K562 (cell line): ENCODE measurements around the gene SLC34A1. TPM values are rescaled to one million over a fixed set of nuclear protein-coding genes. Genes with fewer than 3 reads are reported as not detected.
A peak's percentile ranks its signal among the peaks of the same experiment; 100 is the strongest.

Source experiments
- ATAC-seq: fragments of 200-7000 bp; cut with Tn5 transposase; 3 replicates; pipeline ENCODE4 v1.9.1; 2020; ENCODE audit warnings: moderate library complexity
- BruUV-seq: library from RNA; stranded (reverse); fragments of 400-500 nt; replicated peaks from 2 replicates; lab custom pipeline; 2021; lab: Mats Ljungman, UMichigan
- CTCF ChIA-PET: fragments of 300-600 bp; formaldehyde crosslinking; extraction: SDS; loops from one replicate; lab custom pipeline; 2021; ENCODE audit warnings: low intra/inter-chr PET ratio; lab: Yijun Ruan, JAX
- POLR2A ChIA-PET: fragments of 300-600, 350-650 bp; sonication (Branson Sonifier 250); formaldehyde crosslinking; extraction: SDS; loops from one replicate; lab custom pipeline; 2021; ENCODE audit warnings: antibody characterized with exemption, inconsistent platforms; lab: Yijun Ruan, JAX
- DNase-seq, 4 experiments: peaks; one replicate each; pipeline versions ENCODE4 v3.0.0 to v3.0.0-alpha.2; 2011 to 2018; ENCODE audit warnings: low spot score in 3 of 4, mixed read lengths in 3 of 4; ENCODE audit errors: extremely low read depth in 1 of 4
- FAIRE-seq: peaks from 2 replicates; lab custom pipeline; 2011; peaks lifted over from hg19 to GRCh38; lab: Jason Lieb, UNC
- H2AFZ ChIP-seq: 2 replicates; pipeline ENCODE4 v1.6.0; 2011; ENCODE audit warnings: low read depth, low read length, control low read depth, inconsistent platforms
- H3K27ac ChIP-seq: fragments of 200-600 bp; 3 replicates; pipeline ENCODE4 v1.8.0; 2011; ENCODE audit warnings: low read depth, mild to moderate bottlenecking, control low read depth, inconsistent platforms, low read length, moderate library complexity, mixed read lengths; ENCODE audit errors: extremely low read depth
- H3K27me3 ChIP-seq, 2 experiments: fragments of 300-600 bp in 1 of 2; 2 replicates in 1 of 2; 3 replicates in 1 of 2; pipeline versions ENCODE4 v1.6.0 to v1.8.0; 2011; ENCODE audit warnings: inconsistent platforms in 2 of 2, low read length in 2 of 2, mild to moderate bottlenecking in 1 of 2, mixed read lengths in 1 of 2, moderate library complexity in 1 of 2; ENCODE audit not compliant: control insufficient read depth in 2 of 2, insufficient read depth in 2 of 2
- H3K36me3 ChIP-seq: fragments of 300-600 bp; 3 replicates; pipeline ENCODE4 v1.8.0; 2011; ENCODE audit warnings: mild to moderate bottlenecking, low read length, inconsistent platforms; ENCODE audit not compliant: control insufficient read depth, insufficient read depth
- H3K4me1 ChIP-seq, 2 experiments: fragments of 200-600 bp in 1 of 2; replicated peaks in 1 of 2; 2 replicates in 1 of 2; 3 replicates in 1 of 2; pipeline versions ENCODE4 v1.5.1 to v1.8.0; 2011; ENCODE audit warnings: inconsistent platforms in 2 of 2, low read length in 2 of 2, mild to moderate bottlenecking in 1 of 2, mixed read lengths in 1 of 2, moderate library complexity in 1 of 2; ENCODE audit not compliant: control insufficient read depth in 2 of 2, insufficient read depth in 2 of 2
- H3K4me2 ChIP-seq: 2 replicates; pipeline ENCODE4 v1.6.1; 2011; ENCODE audit warnings: low read length, control low read depth, inconsistent platforms, mixed read lengths; ENCODE audit not compliant: insufficient read depth
- H3K4me3 ChIP-seq: fragments of 200-600 bp; sonication (generic), shearing (Covaris generic); 2 replicates; pipeline ENCODE4 v1.5.1; 2016; ENCODE audit warnings: control low read depth, inconsistent platforms
- H3K79me2 ChIP-seq: fragments of 200-600 bp; 3 replicates; pipeline ENCODE4 v1.8.0; 2011; ENCODE audit warnings: low read length, inconsistent platforms; ENCODE audit not compliant: control insufficient read depth, insufficient read depth
- H3K9ac ChIP-seq, 2 experiments: 2 replicates each; pipeline versions ENCODE4 v1.6.0 to v1.6.1; 2011; ENCODE audit warnings: low read depth in 2 of 2, low read length in 2 of 2, control low read depth in 1 of 2, inconsistent platforms in 1 of 2, mild to moderate bottlenecking in 1 of 2, mixed read lengths in 1 of 2; ENCODE audit not compliant: insufficient read depth in 1 of 2
- H3K9me1 ChIP-seq: one replicate; pipeline ENCODE4 v1.6.0; 2011; ENCODE audit warnings: inconsistent platforms, mild to moderate bottlenecking, low read length, moderate library complexity; ENCODE audit not compliant: control insufficient read depth, insufficient read depth
- H3K9me3 ChIP-seq: replicated peaks from 2 replicates; pipeline ENCODE4 v1.5.1; 2011; ENCODE audit warnings: low read depth, low read length, inconsistent platforms; ENCODE audit not compliant: control insufficient read depth, insufficient read depth
- H4K20me1 ChIP-seq: replicated peaks from 2 replicates; pipeline ENCODE4 v1.6.1; 2011; ENCODE audit warnings: low read length, inconsistent platforms, mixed read lengths; ENCODE audit not compliant: control insufficient read depth, insufficient read depth
- RBM25 ChIP-seq: fragments of 200-400 bp; formaldehyde crosslinking; IDR thresholded peaks from 2 replicates; pipeline ENCODE4 v1.6.1; 2018; ENCODE audit warnings: low read length, low read depth, moderate library complexity; ENCODE audit not compliant: severe bottlenecking
- SRSF9 ChIP-seq: fragments of 200-400 bp; formaldehyde crosslinking; IDR thresholded peaks from 2 replicates; pipeline ENCODE4 v1.6.1; 2017; ENCODE audit warnings: low read depth, low read length, borderline replicate concordance
- ZBTB1 ChIP-seq: sonication (generic); formaldehyde crosslinking; IDR thresholded peaks from 2 replicates; pipeline ENCODE4 v1.8.1; 2023; ENCODE audit warnings: missing genetic modification reagents, low read depth, mild to moderate bottlenecking, borderline replicate concordance
- ZNF121 ChIP-seq: sonication (generic); formaldehyde crosslinking; conservative IDR thresholded peaks from 2 replicates; pipeline ENCODE4 v1.8.0; 2022; ENCODE audit warnings: missing genetic modification reagents
- ZNF143 ChIP-seq: sonication (generic); formaldehyde crosslinking; IDR thresholded peaks from 2 replicates; pipeline ENCODE4 v1.9.0; 2022; ENCODE audit warnings: mild to moderate bottlenecking, missing genetic modification reagents
- WGBS: fragments of 100-300 bp; shearing (Covaris generic); methylation state at CpG from one replicate; pipeline ENCODE4 v1.1.6; 2016; ENCODE audit warnings: low coverage, mixed read lengths; ENCODE audit not compliant: insufficient coverage; ENCODE audit errors: missing lambda C conversion rate; 5-methylcytosine and 5-hydroxymethylcytosine counted together
- in situ Hi-C: fragments of 300-500 bp; cut with MboI; formaldehyde crosslinking; loops from 4 replicates; pipeline ENCODE4 v1.15.0; 2018; ENCODE audit warnings: inconsistent platforms, mixed read lengths
- intact Hi-C: fragments of 100-400 bp; cut with micrococcal nuclease; formaldehyde crosslinking; loops from 2 replicates; pipeline ENCODE4 v1.14.2; 2022
- polyA plus RNA-seq, 8 experiments: library from polyadenylated mRNA; depleted of rRNA in 4 of 8; stranded (reverse) in 5 of 8; unstranded in 3 of 8; fragments of >200 nt; fragmentation: Nextera tagmentation in 2 of 8; fragmentation: Illumina TruSeq in 1 of 8; extraction: Ambion mirVana in 2 of 8; extraction: Trizol in 1 of 8; gene quantifications; 2 replicates each; pipeline versions ENCODE4 v1.2.1 to v1.2.3, GENCODE V29; 2011 to 2014; ENCODE audit warnings: inconsistent platforms in 1 of 8, missing spikeins in 1 of 8
- total RNA-seq, 7 experiments: library from RNA; depleted of rRNA in 6 of 7; stranded (reverse); fragments of >200 nt in 6 of 7; fragmentation: Illumina TruSeq in 2 of 7; extraction: Trizol in 2 of 7; gene quantifications; 2 replicates each; pipeline versions ENCODE4 v1.2.1 to v1.2.3, GENCODE V29; 2011 to 2021; ENCODE audit warnings: low replicate concordance in 1 of 7
- TF ChIP-seq, protein P1 (sequence below): sonication (generic); formaldehyde crosslinking; IDR thresholded peaks from 2 replicates; pipeline ENCODE4 v1.8.1; 2022; ENCODE audit warnings: missing genetic modification reagents

Gene SLC34A1
- total and polyA plus RNA-seq, 9 of the 15 experiments (the other 6 are each of a cell fraction or from before 2014, with no cell fraction given): not detected

DNA sequence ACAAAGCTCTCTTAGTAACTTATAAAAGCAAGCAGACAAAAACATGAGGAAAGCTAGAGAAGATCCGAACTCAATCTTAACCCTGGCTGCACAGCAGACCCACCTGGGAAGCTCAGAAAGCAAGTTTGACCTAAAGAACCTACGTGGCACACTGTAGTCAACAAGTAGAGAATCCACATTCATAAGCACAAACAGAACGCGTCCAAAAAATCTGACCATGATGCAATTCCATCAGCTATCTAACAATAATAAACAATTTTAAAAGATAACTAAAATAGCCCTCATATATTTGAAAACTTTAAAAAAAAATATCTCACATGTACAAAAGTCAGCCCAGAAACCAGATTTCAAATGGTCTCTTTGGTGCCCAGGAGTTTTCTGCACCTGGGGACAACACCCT, 37.4 kb upstream of the SLC34A1 start:
- 68% methylated on average over 4 of the region's 4 CpGs for WGBS
- Histone ChIP-seq H3K4me3 (no peak overlapping the region), H3K9me1 (no peaks in the 10 kb centered on the region), H3K9ac (peak overlapping the region in 1 of 2 experiments; percentile 60; a peak in 1 of 4 replicates), H3K4me1 (peaks cover 14 to 15% of the 10 kb centered on the region in 2 experiments; a peak in 4 of 5 replicates), H2AFZ (no peak overlapping the region), H4K20me1 (no peaks in the 10 kb centered on the region), H3K36me3 (peaks cover 62% of the 10 kb centered on the region), H3K4me2 (no peak overlapping the region), H3K79me2 (peaks cover 80% of the 10 kb centered on the region), H3K9me3 (no peaks in the 10 kb centered on the region), H3K27me3 (no peaks in the 10 kb centered on the region), H3K27ac (no peak overlapping the region)
- no peak for FAIRE-seq
- no TSS peak for BruUV-seq
- in situ Hi-C loops (no loop called here), intact Hi-C loops (no loop called here)
- TF ChIP-seq ZNF143 (CRISPR knock-in tag): no peak
- ChIA-PET CTCF (interaction anchor here (0.6 kb wide), 1 partner anchor 44 kb away, joined by 3 read pairs; no protein-coding TSS in a partner anchor), POLR2A (interaction anchor here (1.0 to 1.1 kb wide), 3 partner anchors 13 to 91 kb away, joined by 3 to 7 read pairs (median 6); no protein-coding TSS in a partner anchor)
- DNase-seq: no peak
- ATAC-seq: no peak

DNA sequence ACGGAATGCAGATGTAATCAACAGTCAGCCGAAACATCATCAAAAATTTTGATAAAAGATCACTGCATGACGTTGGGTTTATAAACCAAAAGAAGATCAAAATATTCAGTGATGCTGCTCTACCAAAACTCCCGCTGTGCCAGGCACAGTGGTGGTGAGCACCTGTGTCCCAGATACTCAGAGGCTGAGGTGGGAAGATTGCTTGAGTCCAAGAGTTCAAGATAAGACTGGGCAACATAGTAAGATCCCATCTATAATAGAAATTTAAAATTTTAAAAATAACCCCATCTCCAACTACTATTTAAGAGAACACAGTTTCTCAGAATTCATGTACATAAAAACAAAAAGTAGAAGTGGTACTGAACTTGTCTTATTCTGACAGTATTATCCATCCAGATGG, 36.5 kb upstream of the SLC34A1 start:
- no TSS peak for BruUV-seq
- Histone ChIP-seq H3K36me3 (peaks cover 54% of the 10 kb centered on the region), H3K27me3 (no peaks in the 10 kb centered on the region), H3K4me2 (no peak overlapping the region), H3K4me1 (peaks cover 17 to 24% of the 10 kb centered on the region in 2 experiments; a peak in 4 of 5 replicates), H3K27ac (no peak overlapping the region), H4K20me1 (no peaks in the 10 kb centered on the region), H3K79me2 (peaks cover 74% of the 10 kb centered on the region), H3K9me3 (no peaks in the 10 kb centered on the region), H3K9ac (no peak overlapping the region), H3K9me1 (no peaks in the 10 kb centered on the region), H2AFZ (no peak overlapping the region), H3K4me3 (no peak overlapping the region)
- DNase-seq (no peak), FAIRE-seq (no peak), ATAC-seq (no peak)
- in situ Hi-C loops: no loop called here
- intact Hi-C loops: no loop called here
- ChIA-PET CTCF (interaction anchor here (0.6 kb wide), 1 partner anchor 43 kb away, joined by 3 read pairs; no protein-coding TSS in a partner anchor), POLR2A (no interaction called here)
- TF ChIP-seq, protein P1, sequence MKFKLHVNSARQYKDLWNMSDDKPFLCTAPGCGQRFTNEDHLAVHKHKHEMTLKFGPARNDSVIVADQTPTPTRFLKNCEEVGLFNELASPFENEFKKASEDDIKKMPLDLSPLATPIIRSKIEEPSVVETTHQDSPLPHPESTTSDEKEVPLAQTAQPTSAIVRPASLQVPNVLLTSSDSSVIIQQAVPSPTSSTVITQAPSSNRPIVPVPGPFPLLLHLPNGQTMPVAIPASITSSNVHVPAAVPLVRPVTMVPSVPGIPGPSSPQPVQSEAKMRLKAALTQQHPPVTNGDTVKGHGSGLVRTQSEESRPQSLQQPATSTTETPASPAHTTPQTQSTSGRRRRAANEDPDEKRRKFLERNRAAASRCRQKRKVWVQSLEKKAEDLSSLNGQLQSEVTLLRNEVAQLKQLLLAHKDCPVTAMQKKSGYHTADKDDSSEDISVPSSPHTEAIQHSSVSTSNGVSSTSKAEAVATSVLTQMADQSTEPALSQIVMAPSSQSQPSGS (CRISPR knock-in tag): no peak
- no peak for TF ChIP-seq ZBTB1 (CRISPR knock-in tag)
- peak; percentile 46 for TF ChIP-seq RBM25
- TF ChIP-seq ZNF121 (CRISPR knock-in tag): peak; percentile 74
- no peak for TF ChIP-seq SRSF9
- WGBS: 81% methylated on average over 4 of the region's 4 CpGs
